ENCODE measurements around the gene DOK3. TPM values are rescaled to one million over a fixed set of nuclear protein-coding genes. Genes with fewer than 3 reads are reported as not detected.
A peak's percentile ranks its signal among the peaks of the same experiment; 100 is the strongest.

The DOK3 gene
- total and polyA plus RNA-seq, 2 of the 13 experiments (the other 11 are each of a cell fraction or from before 2014, with no cell fraction given): 1.4 to 1.5 TPM

DNA sequence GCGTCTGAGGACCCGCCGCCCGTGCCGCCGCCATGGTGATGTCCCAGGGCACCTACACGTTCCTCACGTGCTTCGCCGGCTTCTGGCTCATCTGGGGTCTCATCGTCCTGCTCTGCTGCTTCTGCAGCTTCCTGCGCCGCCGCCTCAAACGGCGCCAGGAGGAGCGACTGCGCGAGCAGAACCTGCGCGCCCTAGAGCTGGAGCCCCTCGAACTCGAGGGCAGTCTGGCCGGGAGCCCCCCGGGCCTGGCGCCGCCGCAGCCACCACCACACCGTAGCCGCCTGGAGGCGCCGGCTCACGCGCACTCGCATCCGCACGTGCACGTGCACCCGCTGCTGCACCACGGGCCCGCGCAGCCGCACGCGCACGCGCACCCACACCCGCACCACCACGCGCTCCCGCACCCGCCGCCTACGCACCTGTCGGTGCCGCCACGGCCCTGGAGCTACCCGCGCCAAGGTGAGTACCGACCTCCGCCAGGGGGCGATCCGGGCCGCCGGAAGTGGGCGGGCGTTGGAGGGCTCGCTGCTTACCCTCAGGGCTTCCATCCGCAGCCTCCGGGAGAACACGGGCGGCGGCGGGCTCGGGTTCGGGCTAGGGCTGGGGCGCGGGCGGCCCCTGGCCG, 54.5 kb downstream of the DOK3 start (continued):
- TF ChIP-seq, protein P1, sequence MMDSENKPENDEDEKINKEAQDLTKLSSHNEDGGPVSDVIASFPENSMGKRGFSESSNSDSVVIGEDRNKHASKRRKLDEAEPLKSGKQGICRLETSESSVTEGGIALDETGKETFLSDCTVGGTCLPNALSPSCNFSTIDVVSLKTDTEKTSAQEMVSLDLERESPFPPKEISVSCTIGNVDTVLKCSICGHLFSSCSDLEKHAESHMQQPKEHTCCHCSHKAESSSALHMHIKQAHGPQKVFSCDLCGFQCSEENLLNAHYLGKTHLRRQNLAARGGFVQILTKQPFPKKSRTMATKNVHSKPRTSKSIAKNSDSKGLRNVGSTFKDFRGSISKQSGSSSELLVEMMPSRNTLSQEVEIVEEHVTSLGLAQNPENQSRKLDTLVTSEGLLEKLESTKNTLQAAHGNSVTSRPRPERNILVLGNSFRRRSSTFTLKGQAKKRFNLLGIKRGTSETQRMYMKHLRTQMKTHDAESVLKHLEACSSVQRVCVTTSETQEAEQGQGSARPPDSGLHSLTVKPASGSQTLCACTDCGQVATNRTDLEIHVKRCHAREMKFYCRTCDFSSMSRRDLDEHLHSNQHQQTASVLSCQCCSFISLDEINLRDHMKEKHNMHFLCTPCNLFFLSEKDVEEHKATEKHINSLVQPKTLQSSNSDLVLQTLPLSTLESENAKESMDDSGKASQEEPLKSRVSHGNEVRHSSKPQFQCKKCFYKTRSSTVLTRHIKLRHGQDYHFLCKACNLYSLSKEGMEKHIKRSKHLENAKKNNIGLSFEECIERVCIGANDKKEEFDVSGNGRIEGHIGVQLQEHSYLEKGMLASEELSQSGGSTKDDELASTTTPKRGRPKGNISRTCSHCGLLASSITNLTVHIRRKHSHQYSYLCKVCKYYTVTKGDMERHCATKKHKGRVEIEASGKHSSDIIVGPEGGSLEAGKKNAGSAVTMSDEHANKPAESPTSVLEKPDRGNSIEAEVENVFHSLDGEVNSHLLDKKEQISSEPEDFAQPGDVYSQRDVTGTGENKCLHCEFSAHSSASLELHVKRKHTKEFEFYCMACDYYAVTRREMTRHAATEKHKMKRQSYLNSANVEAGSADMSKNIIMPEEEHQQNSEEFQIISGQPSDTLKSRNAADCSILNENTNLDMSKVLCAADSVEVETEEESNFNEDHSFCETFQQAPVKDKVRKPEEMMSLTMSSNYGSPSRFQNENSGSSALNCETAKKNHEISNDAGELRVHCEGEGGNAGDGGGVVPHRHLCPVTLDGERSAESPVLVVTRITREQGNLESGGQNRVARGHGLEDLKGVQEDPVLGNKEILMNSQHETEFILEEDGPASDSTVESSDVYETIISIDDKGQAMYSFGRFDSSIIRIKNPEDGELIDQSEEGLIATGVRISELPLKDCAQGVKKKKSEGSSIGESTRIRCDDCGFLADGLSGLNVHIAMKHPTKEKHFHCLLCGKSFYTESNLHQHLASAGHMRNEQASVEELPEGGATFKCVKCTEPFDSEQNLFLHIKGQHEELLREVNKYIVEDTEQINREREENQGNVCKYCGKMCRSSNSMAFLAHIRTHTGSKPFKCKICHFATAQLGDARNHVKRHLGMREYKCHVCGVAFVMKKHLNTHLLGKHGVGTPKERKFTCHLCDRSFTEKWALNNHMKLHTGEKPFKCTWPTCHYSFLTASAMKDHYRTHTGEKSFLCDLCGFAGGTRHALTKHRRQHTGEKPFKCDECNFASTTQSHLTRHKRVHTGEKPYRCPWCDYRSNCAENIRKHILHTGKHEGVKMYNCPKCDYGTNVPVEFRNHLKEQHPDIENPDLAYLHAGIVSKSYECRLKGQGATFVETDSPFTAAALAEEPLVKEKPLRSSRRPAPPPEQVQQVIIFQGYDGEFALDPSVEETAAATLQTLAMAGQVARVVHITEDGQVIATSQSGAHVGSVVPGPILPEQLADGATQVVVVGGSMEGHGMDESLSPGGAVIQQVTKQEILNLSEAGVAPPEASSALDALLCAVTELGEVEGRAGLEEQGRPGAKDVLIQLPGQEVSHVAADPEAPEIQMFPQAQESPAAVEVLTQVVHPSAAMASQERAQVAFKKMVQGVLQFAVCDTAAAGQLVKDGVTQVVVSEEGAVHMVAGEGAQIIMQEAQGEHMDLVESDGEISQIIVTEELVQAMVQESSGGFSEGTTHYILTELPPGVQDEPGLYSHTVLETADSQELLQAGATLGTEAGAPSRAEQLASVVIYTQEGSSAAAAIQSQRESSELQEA (CRISPR knock-in tag; IDR thresholded peaks at IDR 0.05; ENCODE audit: not compliant biosample characterization): peak; percentile 82
- TF ChIP-seq SMAD1 (CRISPR knock-in tag; IDR thresholded peaks at IDR 0.05; ENCODE audit: borderline replicate concordance, low read depth): no peak
- TF ChIP-seq RAD51 (IDR thresholded peaks at IDR 0.05; ENCODE audit: borderline replicate concordance): no peak
- TF ChIP-seq MTF1 (CRISPR knock-in tag; IDR thresholded peaks at IDR 0.05): no peak
- TF ChIP-seq TBX2 (CRISPR knock-in tag; IDR thresholded peaks at IDR 0.05; ENCODE audit: borderline replicate concordance): no peak; the same call in none of the 2 replicates
- TF ChIP-seq, protein P2, sequence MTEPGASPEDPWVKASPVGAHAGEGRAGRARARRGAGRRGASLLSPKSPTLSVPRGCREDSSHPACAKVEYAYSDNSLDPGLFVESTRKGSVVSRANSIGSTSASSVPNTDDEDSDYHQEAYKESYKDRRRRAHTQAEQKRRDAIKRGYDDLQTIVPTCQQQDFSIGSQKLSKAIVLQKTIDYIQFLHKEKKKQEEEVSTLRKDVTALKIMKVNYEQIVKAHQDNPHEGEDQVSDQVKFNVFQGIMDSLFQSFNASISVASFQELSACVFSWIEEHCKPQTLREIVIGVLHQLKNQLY (CRISPR knock-in tag; IDR thresholded peaks at IDR 0.05): peak; percentile 27; the same call in 1 of the 2 replicates
- TF ChIP-seq, protein P3, sequence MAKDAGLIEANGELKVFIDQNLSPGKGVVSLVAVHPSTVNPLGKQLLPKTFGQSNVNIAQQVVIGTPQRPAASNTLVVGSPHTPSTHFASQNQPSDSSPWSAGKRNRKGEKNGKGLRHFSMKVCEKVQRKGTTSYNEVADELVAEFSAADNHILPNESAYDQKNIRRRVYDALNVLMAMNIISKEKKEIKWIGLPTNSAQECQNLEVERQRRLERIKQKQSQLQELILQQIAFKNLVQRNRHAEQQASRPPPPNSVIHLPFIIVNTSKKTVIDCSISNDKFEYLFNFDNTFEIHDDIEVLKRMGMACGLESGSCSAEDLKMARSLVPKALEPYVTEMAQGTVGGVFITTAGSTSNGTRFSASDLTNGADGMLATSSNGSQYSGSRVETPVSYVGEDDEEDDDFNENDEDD (CRISPR knock-in tag; IDR thresholded peaks at IDR 0.05; ENCODE audit: borderline replicate concordance): peak; percentile 85; the same call in 1 of the 2 replicates
- TF ChIP-seq YEATS4 (CRISPR knock-in tag; IDR thresholded peaks at IDR 0.05; ENCODE audit: borderline replicate concordance): peak; percentile 76
- TF ChIP-seq ZSCAN22 (CRISPR knock-in tag; IDR thresholded peaks at IDR 0.05): no peak; the same call in 1 of the 2 replicates
- TF ChIP-seq ZNF333 (CRISPR knock-in tag; IDR thresholded peaks at IDR 0.05; ENCODE audit: borderline replicate concordance): peak; percentile 54; the same call in 1 of the 2 replicates
- peak; percentile 73; the same call in 1 of the 2 replicates for TF ChIP-seq ZNF878 (CRISPR knock-in tag; IDR thresholded peaks at IDR 0.05)
- TF ChIP-seq MYC (CRISPR knock-in tag; IDR thresholded peaks at IDR 0.05; ENCODE audit: borderline replicate concordance): peak; percentile 89
